ENCODE results near the gene GRHL1.
A peak's percentile ranks its signal among the peaks of the same experiment; 100 is the strongest.

GRHL1 gene

DNA sequence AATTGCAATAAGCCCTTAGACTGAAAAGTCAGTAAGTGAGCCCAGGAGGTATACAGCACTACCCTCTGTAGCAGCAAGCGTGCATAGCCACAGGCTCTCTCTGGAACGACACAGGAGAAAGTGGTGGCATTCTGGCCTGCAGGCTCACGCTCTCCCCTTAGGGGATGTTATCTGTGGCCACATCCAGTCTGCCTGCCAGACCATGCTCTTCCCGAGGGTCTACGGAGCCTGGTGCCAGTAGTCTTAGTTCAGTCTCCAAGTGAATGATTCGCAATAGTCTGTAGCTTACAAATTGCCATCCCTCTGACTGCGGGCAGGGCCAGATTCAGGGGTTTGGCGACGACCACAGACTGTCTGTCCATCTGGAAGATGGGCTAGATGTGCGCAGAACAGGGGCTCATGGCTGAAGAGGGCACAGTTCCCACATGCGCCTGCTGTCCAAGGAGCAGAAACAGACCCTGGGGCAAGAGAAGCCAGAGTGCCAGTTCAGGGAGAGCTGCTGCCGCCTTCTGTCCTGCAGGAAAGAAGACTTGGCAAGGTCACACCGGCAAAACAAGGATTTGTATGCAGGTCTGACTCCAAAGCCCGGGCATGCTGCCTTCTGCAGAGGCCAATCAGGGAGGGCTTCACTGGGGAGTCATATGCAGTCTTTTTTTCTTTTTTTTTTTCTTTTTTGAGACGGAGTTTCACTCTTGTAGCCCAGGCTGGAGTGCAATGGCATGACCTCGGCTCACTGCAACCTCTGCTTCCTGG is 88.3 kb downstream of the GRHL1 start:
- ChIA-PET CTCF (interaction anchor here (0.7 to 1.5 kb wide), 7 partner anchors 7 to 270 kb away, joined by 3 to 5 read pairs (median 3); no protein-coding TSS in a partner anchor), POLR2A (no interaction called here)
- H3K4me3 ChIP-seq (ENCODE audit: low read depth, low read length): no peak overlapping the region
- TF ChIP-seq, protein P1, sequence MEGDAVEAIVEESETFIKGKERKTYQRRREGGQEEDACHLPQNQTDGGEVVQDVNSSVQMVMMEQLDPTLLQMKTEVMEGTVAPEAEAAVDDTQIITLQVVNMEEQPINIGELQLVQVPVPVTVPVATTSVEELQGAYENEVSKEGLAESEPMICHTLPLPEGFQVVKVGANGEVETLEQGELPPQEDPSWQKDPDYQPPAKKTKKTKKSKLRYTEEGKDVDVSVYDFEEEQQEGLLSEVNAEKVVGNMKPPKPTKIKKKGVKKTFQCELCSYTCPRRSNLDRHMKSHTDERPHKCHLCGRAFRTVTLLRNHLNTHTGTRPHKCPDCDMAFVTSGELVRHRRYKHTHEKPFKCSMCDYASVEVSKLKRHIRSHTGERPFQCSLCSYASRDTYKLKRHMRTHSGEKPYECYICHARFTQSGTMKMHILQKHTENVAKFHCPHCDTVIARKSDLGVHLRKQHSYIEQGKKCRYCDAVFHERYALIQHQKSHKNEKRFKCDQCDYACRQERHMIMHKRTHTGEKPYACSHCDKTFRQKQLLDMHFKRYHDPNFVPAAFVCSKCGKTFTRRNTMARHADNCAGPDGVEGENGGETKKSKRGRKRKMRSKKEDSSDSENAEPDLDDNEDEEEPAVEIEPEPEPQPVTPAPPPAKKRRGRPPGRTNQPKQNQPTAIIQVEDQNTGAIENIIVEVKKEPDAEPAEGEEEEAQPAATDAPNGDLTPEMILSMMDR (IDR thresholded peaks at IDR 0.05; ENCODE audit: insufficient read depth, low read length, missing control alignments): no peak
- DNase-seq (ENCODE audit: low read depth, low spot score): no peak

DNA sequence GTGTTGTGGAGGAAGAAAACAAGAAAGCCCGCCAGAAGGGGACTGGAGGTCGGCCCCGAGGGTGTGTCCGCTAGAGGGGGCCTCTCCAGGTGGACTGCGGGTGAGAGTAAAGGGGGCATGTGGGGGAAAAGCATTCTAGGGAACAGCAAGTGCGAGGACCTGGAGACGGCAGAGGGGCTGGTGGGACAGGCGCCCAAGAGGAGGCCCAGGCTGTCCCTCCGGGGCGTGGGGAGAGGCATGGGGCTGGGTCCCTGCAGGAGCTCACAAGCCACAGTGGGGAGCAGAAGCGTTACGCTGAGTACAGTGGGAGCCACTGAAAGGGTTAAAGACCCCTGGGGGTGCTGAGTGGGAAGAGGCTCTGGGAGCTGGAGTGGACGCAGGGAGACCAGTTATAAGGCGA is 90.2 kb downstream of the GRHL1 start:
- DNase-seq (ENCODE audit: low read depth, low spot score): no peak
- POLR2A ChIA-PET: interaction anchor here (0.8 kb wide), 1 partner anchor 156 kb away, joined by 3 read pairs; no protein-coding TSS in a partner anchor
- TF ChIP-seq, protein P1 (IDR thresholded peaks at IDR 0.05; ENCODE audit: insufficient read depth, low read length, missing control alignments): no peak
- CTCF ChIA-PET: interaction anchor here (1.5 to 12.1 kb wide), 3 partner anchors 13 to 241 kb away, joined by 4 to 260 read pairs (median 4); no protein-coding TSS in a partner anchor
- no peak overlapping the region for H3K4me3 ChIP-seq (ENCODE audit: low read depth, low read length)

DNA sequence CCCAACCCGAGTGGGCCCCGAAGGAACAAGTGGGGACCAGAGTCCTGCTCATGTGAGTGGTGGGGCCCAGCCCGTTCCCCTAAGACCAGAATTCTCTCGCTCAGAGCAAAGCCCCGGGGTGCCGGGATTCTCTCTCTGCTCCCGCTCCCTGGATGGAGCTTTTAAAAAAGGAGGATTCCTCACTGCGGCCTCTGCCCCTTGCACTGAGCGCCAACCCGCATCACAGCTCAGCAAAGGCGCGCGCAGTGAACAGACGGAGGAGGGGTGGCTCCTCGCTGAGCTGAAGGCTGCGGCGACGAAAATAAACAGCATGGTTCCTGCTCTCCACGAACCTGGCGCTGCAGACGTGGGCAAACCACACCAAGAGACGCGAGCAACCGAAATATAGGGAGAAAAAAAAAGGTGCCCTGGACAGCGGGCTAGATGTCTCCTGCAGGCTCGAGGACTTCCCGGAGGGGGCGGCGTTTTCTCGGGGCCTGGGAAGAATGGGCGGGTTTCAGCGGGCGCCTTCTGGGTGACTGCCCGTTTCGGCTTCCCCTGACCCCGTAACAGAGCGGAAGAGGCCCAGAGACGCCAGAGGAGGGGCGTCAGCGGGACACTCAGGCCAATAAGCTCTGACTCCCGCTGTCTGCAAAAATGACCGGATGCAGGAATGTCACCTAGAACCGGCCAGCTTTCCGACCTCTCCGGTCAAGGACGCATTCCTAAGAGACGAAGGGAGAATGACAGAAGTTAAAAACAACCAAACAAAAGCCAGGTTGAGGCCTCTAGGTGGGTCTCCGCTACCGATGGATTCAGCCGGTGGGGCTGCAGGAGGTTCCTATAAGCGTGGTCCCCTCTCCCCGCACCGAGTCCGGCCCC is 91.0 kb downstream of the GRHL1 start:
- peak overlapping the region; percentile 54 for H3K4me3 ChIP-seq (ENCODE audit: low read depth, low read length)
- TF ChIP-seq, protein P1 (IDR thresholded peaks at IDR 0.05; ENCODE audit: insufficient read depth, low read length, missing control alignments): no peak
- ChIA-PET CTCF (interaction anchor here (1.5 to 12.4 kb wide), 4 partner anchors 13 to 241 kb away, joined by 4 to 293 read pairs (median 132); no protein-coding TSS in a partner anchor), POLR2A (no interaction called here)
- DNase-seq (ENCODE audit: low read depth, low spot score): no peak

DNA sequence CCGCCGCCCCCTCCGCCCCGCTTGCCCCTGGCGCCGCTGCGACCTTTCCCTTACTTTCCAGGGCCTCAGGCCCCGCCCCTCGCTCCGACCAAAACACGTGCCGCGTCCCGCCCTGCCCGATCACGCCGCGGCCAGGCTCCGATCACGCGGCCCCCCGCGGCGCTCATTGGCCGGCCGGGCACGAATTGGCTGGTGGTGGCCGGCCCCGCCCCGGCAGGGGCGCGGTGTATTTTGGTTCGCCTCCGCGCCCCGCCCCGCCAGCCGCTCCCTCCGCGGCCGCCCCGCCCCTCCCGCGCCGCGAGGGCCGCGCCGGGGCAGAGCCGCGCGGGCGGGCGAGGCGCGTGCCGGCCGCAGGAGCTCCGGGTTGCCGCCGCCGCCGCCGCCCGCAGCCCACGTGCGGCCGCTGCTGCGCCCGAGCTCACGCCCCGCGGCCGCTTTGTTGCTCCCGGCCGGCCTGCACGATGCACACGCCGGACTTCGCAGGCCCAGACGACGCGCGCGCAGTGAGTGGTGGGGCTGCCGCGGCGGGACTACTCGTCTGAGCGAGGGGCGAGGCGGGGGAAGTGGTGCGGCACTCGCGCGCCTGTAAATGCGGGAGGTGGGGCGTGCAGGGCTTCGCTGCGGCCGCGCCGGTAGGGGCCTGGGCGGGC is 91.9 kb downstream of the GRHL1 start, which contains the start of gene KLF11:
TSS of gene KLF11 (plus strand) at position 295 of the 650 bp plus-strand sequence. CDS start at position 462, 167 bp downstream.
- DNase-seq (ENCODE audit: low read depth, low spot score): no peak
- CTCF ChIA-PET: interaction anchor here (1.1 to 12.4 kb wide), 5 partner anchors 14 to 273 kb away, joined by 4 to 293 read pairs (median 5); no protein-coding TSS in a partner anchor
- TF ChIP-seq, protein P1 (IDR thresholded peaks at IDR 0.05; ENCODE audit: insufficient read depth, low read length, missing control alignments): no peak
- POLR2A ChIA-PET: no interaction called here
- peak within 1 kb of the TSS; percentile 64 for H3K4me3 ChIP-seq (ENCODE audit: low read depth, low read length)

DNA sequence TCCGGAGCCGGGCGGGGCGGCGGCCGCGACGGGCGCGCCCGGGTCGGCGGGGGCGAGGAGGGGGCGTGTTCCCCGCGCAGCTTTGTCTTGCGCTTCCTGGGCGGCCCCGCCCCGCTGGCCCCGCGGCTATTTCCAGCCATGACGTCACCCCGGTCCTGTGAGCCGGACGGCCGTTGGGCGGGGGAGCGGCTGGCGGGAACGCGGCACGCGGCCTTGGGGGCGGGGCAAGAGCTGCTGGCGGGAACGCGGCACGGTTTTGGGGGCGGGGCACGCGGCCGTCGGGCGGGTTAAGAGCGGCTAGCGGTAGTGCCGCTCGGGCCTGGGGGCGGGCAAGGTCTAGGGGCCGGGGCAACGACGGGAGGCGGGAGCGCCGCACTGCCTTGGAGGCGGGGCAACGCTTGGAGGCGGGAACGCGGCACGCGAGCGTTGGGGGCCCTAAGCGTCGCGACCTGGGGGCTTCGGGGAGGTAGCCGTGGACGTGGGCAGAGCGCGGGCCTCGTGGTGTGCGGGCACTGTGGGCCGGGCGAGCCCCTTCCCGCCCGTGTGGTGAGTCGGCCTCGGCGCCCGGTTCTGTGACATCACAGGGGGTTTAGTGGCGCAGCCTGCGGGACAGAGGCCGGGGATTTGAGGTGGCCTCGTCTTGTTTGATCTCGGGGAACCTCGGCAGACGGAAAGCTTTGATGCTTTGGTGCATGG is 92.6 kb downstream of the GRHL1 start:
- peak overlapping the region; percentile 64 for H3K4me3 ChIP-seq (ENCODE audit: low read depth, low read length)
- TF ChIP-seq, protein P1 (IDR thresholded peaks at IDR 0.05; ENCODE audit: insufficient read depth, low read length, missing control alignments): no peak
- DNase-seq (ENCODE audit: low read depth, low spot score): no peak
- ChIA-PET CTCF (interaction anchor here (1.1 to 12.4 kb wide), 5 partner anchors 9 to 274 kb away, joined by 3 to 293 read pairs (median 18); no protein-coding TSS in a partner anchor), POLR2A (no interaction called here)
